ENCODE results near the gene PFDN1. TPM values are rescaled to one million over a fixed set of nuclear protein-coding genes. Genes with fewer than 3 reads are reported as not detected.
A peak's percentile ranks its signal among the peaks of the same experiment; 100 is the strongest.

The PFDN1 gene
- total RNA-seq, 4 donors from 2014 or later, result 72.9 to 230 (median 98.4) TPM

GRCh38 chr5:140336388-140336787, 33.5 kb upstream of the PFDN1 start:
- Histone ChIP-seq H3K9me3 (no peaks in the 10 kb centered on the region), H3K27ac (peak overlapping the region; percentile 41 to 81 (median 60)), H3K36me3 (no peaks in the 10 kb centered on the region), H3K4me1 (peaks cover 0 to 17% (median 2%) of the 10 kb centered on the region in 4 donors), H3K4me3 (no peak overlapping the region), H3K27me3 (no peaks in the 10 kb centered on the region)
- DNase-seq, result no peak
- in situ Hi-C loops (cut with MboI; ENCODE audit: low pct_ligation_motif_present in 1 of 4, low pct_unique_long_range_greater_than_20kb in 1 of 4, low sequenced_read_pairs in 3 of 4) (no loop called here), intact Hi-C loops (cut with DNase I; ENCODE audit: low total_unique reads) (no loop called here)
- 50 to 67% methylated on average over 1 to 5 of the region's 5 CpGs for WGBS, 2 donors (ENCODE audit: low coverage in 1 of 2)
- no peak for TF ChIP-seq POLR2A (IDR thresholded peaks at IDR 0.05)
- peak in 1 of 3 donors; percentile 30 for TF ChIP-seq POLR2AphosphoS5 (IDR thresholded peaks at IDR 0.05)

GRCh38 chr5:140331638-140332037, 28.7 kb upstream of the PFDN1 start:
- DNase-seq, result no peak
- Histone ChIP-seq H3K4me3 (no peak overlapping the region), H3K27ac (no peak overlapping the region), H3K27me3 (no peaks in the 10 kb centered on the region), H3K4me1 (peaks cover 0 to 8% (median 2%) of the 10 kb centered on the region in 4 donors), H3K9me3 (no peaks in the 10 kb centered on the region), H3K36me3 (no peaks in the 10 kb centered on the region)
- in situ Hi-C loops (cut with MboI; ENCODE audit: low pct_ligation_motif_present in 1 of 4, low pct_unique_long_range_greater_than_20kb in 1 of 4, low sequenced_read_pairs in 3 of 4), result no loop called here
- WGBS, 2 donors (ENCODE audit: low coverage in 1 of 2), result 93% methylated on average over 1 of the region's 1 CpG; no CpG with 5 or more reads in 1 of the 2 donors
- intact Hi-C loops (cut with DNase I; ENCODE audit: low total_unique reads), result no loop called here
- TF ChIP-seq, protein P1, sequence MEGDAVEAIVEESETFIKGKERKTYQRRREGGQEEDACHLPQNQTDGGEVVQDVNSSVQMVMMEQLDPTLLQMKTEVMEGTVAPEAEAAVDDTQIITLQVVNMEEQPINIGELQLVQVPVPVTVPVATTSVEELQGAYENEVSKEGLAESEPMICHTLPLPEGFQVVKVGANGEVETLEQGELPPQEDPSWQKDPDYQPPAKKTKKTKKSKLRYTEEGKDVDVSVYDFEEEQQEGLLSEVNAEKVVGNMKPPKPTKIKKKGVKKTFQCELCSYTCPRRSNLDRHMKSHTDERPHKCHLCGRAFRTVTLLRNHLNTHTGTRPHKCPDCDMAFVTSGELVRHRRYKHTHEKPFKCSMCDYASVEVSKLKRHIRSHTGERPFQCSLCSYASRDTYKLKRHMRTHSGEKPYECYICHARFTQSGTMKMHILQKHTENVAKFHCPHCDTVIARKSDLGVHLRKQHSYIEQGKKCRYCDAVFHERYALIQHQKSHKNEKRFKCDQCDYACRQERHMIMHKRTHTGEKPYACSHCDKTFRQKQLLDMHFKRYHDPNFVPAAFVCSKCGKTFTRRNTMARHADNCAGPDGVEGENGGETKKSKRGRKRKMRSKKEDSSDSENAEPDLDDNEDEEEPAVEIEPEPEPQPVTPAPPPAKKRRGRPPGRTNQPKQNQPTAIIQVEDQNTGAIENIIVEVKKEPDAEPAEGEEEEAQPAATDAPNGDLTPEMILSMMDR (IDR thresholded peaks at IDR 0.05), result no peak
- TF ChIP-seq POLR2AphosphoS5 (IDR thresholded peaks at IDR 0.05) (no peak), EP300 (IDR thresholded peaks at IDR 0.05; ENCODE audit: low read depth) (no peak), POLR2A (IDR thresholded peaks at IDR 0.05) (no peak)

- TF ChIP-seq, protein P1 (IDR thresholded peaks at IDR 0.05), result no peak
- TF ChIP-seq POLR2AphosphoS5 (IDR thresholded peaks at IDR 0.05), result no peak
- no peak for TF ChIP-seq EP300 (IDR thresholded peaks at IDR 0.05; ENCODE audit: low read depth)
- TF ChIP-seq POLR2A (IDR thresholded peaks at IDR 0.05), result no peak
- H3K4me3 ChIP-seq, result no peak overlapping the region
- H3K9me3 ChIP-seq, result no peaks in the 10 kb centered on the region
- intact Hi-C loops (cut with DNase I; ENCODE audit: low total_unique reads) (no loop called here), in situ Hi-C loops (cut with MboI; ENCODE audit: low pct_ligation_motif_present in 1 of 4, low pct_unique_long_range_greater_than_20kb in 1 of 4, low sequenced_read_pairs in 3 of 4) (no loop called here)
- no peaks in the 10 kb centered on the region for H3K36me3 ChIP-seq
- H3K27me3 ChIP-seq, result no peaks in the 10 kb centered on the region
- no peak overlapping the region for H3K27ac ChIP-seq
- WGBS, 2 donors (ENCODE audit: low coverage in 1 of 2), result 80 to 83% methylated on average over 2 to 5 of the region's 5 CpGs
- no peak for DNase-seq
- H3K4me1 ChIP-seq, result no peaks in the 10 kb centered on the region
Measured at GRCh38 chr5:140329739-140330481, 27.0 kb upstream of the PFDN1 start.

DNA sequence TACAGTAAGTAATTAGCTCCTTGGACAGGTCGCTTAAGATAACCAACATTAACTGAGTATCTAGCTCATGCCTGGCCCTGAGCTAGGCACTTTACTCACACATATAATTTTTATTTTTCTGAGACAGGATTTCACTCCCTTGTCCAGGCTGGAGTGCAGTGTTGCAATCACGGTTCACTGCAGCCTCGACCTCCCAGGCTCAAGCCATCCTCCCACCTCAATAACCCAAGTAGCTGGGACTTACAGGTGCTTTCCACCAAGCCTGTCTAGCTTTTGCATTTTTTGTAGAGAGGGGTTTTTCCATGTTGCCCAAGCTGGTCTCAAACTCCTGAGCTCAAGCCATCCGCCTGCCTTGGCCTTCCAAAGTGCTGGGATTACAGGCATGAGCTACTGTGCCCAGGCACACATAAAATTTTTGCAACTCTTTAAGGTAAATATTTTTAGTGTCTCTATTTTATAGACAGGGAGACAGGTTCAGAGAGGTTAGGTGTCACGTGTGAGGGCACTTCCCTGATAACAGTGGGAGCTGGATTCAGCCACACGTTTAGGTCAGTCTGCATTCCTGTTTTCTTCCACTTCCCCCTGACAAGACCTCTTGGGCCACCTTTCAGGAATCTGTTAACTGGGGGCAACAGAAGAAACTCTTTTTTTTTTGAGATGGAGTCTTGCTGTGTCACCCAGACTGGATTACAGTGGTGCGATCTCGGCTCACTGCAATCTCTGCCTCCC, 25.3 kb upstream of the PFDN1 start:
- in situ Hi-C loops (cut with MboI; ENCODE audit: low pct_ligation_motif_present in 1 of 4, low pct_unique_long_range_greater_than_20kb in 1 of 4, low sequenced_read_pairs in 3 of 4) (no loop called here), intact Hi-C loops (cut with DNase I; ENCODE audit: low total_unique reads) (no loop called here)
- WGBS, 2 donors (ENCODE audit: low coverage in 1 of 2), result 73 to 89% methylated on average over 6 to 8 of the region's 8 CpGs
- no peak overlapping the region for H3K27ac ChIP-seq
- TF ChIP-seq, protein P1 (IDR thresholded peaks at IDR 0.05), result no peak
- no peak for TF ChIP-seq POLR2A (IDR thresholded peaks at IDR 0.05)
- TF ChIP-seq POLR2AphosphoS5 (IDR thresholded peaks at IDR 0.05), result no peak
- no peak for TF ChIP-seq EP300 (IDR thresholded peaks at IDR 0.05; ENCODE audit: low read depth)
- no peaks in the 10 kb centered on the region for H3K36me3 ChIP-seq
- H3K9me3 ChIP-seq, result no peaks in the 10 kb centered on the region
- no peak for DNase-seq
- no peaks in the 10 kb centered on the region for H3K27me3 ChIP-seq
- H3K4me3 ChIP-seq, result no peak overlapping the region
- H3K4me1 ChIP-seq, result peaks cover 6 to 13% (median 9%) of the 10 kb centered on the region in 4 donors

Data from transverse colon (tissue), 4 donors.